AG04450 (cell line): ENCODE data around the gene EXOC4. TPM values are rescaled to one million over a fixed set of nuclear protein-coding genes. Genes with fewer than 3 reads are reported as not detected.

ENCODE experiments used
- CTCF ChIA-PET: fragments of 300-600, 350-600 bp; formaldehyde crosslinking; extraction: SDS; loops from one replicate; lab custom pipeline; 2022; ENCODE audit warnings: antibody characterized with exemption, inconsistent platforms; lab: Charles Lee
- POLR2A ChIA-PET: fragments of 350-600 bp; formaldehyde crosslinking; extraction: SDS; loops from one replicate; lab custom pipeline; 2021; ENCODE audit warnings: antibody characterized with exemption, inconsistent platforms; lab: Yijun Ruan, JAX
- DNase-seq: peaks from one replicate; pipeline ENCODE4 v3.0.0-alpha.2; 2011; ENCODE audit warnings: low read depth, low spot score
- H3K27ac ChIP-seq: one replicate; pipeline ENCODE4 v1.5.1; 2012; ENCODE audit warnings: low read depth, low read length, control low read depth
- H3K27me3 ChIP-seq: one replicate; pipeline ENCODE4 v1.6.0; 2012; ENCODE audit warnings: low read length; ENCODE audit not compliant: control insufficient read depth, insufficient read depth
- H3K4me3 ChIP-seq: 2 replicates; pipeline ENCODE4 v1.5.1; 2011; ENCODE audit warnings: mild to moderate bottlenecking, low read depth, low read length, control low read depth
- H3K9me3 ChIP-seq: 2 replicates; pipeline ENCODE4 v1.5.1; 2012; ENCODE audit warnings: low read length; ENCODE audit not compliant: control insufficient read depth, insufficient read depth
- polyA plus RNA-seq: library from polyadenylated mRNA; depleted of rRNA; stranded (reverse); fragments of >200 nt; gene quantifications from 2 replicates; pipeline ENCODE4 v1.2.3, GENCODE V29; 2011
- TF ChIP-seq, protein P1 (sequence below): IDR thresholded peaks from 2 replicates; pipeline ENCODE4 v1.5.1; 2011; ENCODE audit warnings: low read depth, low read length, control low read depth, inconsistent platforms

Gene EXOC4
- polyA plus RNA-seq, 1 experiment, result 73.5 TPM

- peaks cover 8% of the 10 kb centered on the region for H3K9me3 ChIP-seq
- CTCF ChIA-PET, result no interaction called here
Measured at GRCh38 chr7:133330085-133330484, 77.2 kb downstream of the EXOC4 start.

GRCh38 chr7:133331861-133332260 lies 79.0 kb downstream of the EXOC4 start:
- H3K27me3 ChIP-seq, result no peaks in the 10 kb centered on the region
- TF ChIP-seq, protein P1, sequence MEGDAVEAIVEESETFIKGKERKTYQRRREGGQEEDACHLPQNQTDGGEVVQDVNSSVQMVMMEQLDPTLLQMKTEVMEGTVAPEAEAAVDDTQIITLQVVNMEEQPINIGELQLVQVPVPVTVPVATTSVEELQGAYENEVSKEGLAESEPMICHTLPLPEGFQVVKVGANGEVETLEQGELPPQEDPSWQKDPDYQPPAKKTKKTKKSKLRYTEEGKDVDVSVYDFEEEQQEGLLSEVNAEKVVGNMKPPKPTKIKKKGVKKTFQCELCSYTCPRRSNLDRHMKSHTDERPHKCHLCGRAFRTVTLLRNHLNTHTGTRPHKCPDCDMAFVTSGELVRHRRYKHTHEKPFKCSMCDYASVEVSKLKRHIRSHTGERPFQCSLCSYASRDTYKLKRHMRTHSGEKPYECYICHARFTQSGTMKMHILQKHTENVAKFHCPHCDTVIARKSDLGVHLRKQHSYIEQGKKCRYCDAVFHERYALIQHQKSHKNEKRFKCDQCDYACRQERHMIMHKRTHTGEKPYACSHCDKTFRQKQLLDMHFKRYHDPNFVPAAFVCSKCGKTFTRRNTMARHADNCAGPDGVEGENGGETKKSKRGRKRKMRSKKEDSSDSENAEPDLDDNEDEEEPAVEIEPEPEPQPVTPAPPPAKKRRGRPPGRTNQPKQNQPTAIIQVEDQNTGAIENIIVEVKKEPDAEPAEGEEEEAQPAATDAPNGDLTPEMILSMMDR, result no peak
- no peak for DNase-seq
- H3K27ac ChIP-seq, result no peak overlapping the region
- H3K4me3 ChIP-seq, result no peak overlapping the region
- H3K9me3 ChIP-seq, result peaks cover 2% of the 10 kb centered on the region
- CTCF ChIA-PET, result interaction anchor here (0.7 kb wide), 1 partner anchor 436 kb away, joined by 5 read pairs; no protein-coding TSS in a partner anchor
- POLR2A ChIA-PET, result no interaction called here

More at GRCh38 chr7:133330085-133330484, 77.2 kb downstream of the EXOC4 start:
- no peak overlapping the region for H3K27ac ChIP-seq
- no peak overlapping the region for H3K4me3 ChIP-seq
- DNase-seq, result no peak
- H3K27me3 ChIP-seq, result no peaks in the 10 kb centered on the region
- POLR2A ChIA-PET, result no interaction called here
- TF ChIP-seq, protein P1, result no peak

DNA sequence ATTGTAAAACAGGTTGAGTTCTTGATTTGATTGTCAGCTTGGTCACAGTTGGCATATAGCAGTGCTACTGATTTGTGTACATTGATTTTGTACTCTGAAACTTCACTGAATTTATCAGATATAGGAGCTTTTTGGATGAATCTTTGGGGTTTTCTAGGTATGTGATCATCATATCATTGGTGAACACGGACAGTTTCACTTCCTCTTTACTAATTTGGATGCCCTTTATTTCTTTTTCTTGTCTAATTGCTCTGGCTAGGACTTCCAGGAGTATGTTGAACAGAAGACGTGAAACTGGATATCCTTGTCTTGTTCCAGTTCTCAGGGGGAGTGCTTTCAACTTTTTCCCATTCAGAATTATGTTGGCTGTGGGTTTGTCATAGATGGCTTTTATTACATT lies 86.9 kb downstream of the EXOC4 start:
- TF ChIP-seq, protein P1, result no peak
- ChIA-PET CTCF (no interaction called here), POLR2A (no interaction called here)
- Histone ChIP-seq H3K9me3 (peaks cover 4% of the 10 kb centered on the region; the same call in 1 of the 2 replicates), H3K27me3 (no peaks in the 10 kb centered on the region), H3K4me3 (no peak overlapping the region), H3K27ac (no peak overlapping the region)
- no peak for DNase-seq

- H3K4me3 ChIP-seq, result no peak overlapping the region
- H3K9me3 ChIP-seq, result no peaks in the 10 kb centered on the region
- DNase-seq, result no peak
- H3K27ac ChIP-seq, result no peak overlapping the region
- ChIA-PET CTCF (interaction anchor here (0.6 to 1.8 kb wide), 22 partner anchors 8 to 1655 kb away, joined by 3 to 9 read pairs (median 4); no protein-coding TSS in a partner anchor), POLR2A (no interaction called here)
- H3K27me3 ChIP-seq, result no peaks in the 10 kb centered on the region
- TF ChIP-seq, protein P1, result peak; percentile 60
Measured at GRCh38 chr7:133344275-133344674, 91.4 kb downstream of the EXOC4 start.

DNA sequence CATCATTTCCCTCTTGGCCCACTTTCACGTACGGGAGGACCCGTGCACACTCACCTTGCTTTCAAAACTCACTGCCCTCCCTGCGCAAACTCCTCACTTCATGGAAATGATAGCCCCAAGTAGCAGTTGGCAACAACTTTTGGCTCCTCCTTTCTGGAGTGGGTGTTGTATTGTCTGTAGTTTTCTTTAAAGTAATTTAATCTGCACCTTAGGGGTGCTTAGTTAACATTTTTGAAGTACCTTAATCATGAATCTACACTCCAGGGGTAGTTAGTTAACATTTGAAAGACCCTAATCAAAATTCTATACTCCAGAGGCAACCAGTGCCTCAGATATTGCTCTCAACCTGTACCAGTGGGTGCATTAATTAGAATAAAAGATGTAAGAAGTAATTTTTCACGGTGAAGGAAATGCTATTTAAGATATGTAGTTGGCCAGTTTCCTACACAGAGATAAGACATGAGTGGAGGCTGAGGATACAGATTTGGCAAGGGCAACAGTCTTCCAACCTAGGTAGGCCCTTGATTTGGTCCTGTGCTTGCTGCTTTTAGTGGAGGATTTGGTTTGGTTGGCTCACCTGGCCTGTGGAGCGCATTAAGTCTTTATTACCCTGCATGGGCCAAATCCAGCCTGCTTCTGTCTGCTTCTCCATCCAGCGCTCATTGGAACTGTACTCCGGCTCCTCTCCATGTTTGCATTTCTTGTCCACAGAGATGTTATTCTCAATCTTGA lies 93.0 kb downstream of the EXOC4 start:
- CTCF ChIA-PET, result no interaction called here
- no peaks in the 10 kb centered on the region for H3K27me3 ChIP-seq

More for the DNA sequence above, 93.0 kb downstream of the EXOC4 start:
- H3K4me3 ChIP-seq, result no peak overlapping the region
- no peak overlapping the region for H3K27ac ChIP-seq
- TF ChIP-seq, protein P1, result no peak
- H3K9me3 ChIP-seq, result no peaks in the 10 kb centered on the region
- DNase-seq, result no peak
- POLR2A ChIA-PET, result no interaction called here
